Neural cell (in vitro differentiated cells): ENCODE data around the gene TSR1.

Experiments
- EP300 ChIP-seq: fragments of 450-650 bp; conservative IDR thresholded peaks from 2 replicates; pipeline ENCODE4 v1.6.1; 2014; ENCODE audit warnings: antibody characterized with exemption, mild to moderate bottlenecking, moderate library complexity; ENCODE audit not compliant: poor library complexity, severe bottlenecking
- EZH2 ChIP-seq: fragments of 200-600, 300-800 bp; shearing (Covaris generic), sonication (generic); IDR thresholded peaks from 2 replicates; pipeline ENCODE4 v1.6.1; 2014; ENCODE audit warnings: antibody characterized with exemption, low read length, borderline replicate concordance, mild to moderate bottlenecking; ENCODE audit not compliant: insufficient read depth, poor library complexity, severe bottlenecking
- MXI1 ChIP-seq: fragments of 450-650 bp; conservative IDR thresholded peaks from 2 replicates; pipeline ENCODE4 v1.6.1; 2014; ENCODE audit warnings: antibody characterized with exemption, mild to moderate bottlenecking; ENCODE audit not compliant: poor library complexity, severe bottlenecking
- POLR2AphosphoS5 ChIP-seq: IDR thresholded peaks from 2 replicates; pipeline ENCODE4 v1.6.1; 2012
- RAD21 ChIP-seq: fragments of 450-650 bp; conservative IDR thresholded peaks from 2 replicates; pipeline ENCODE4 v1.6.1; 2014; ENCODE audit warnings: antibody characterized with exemption, mild to moderate bottlenecking, moderate library complexity
- REST ChIP-seq: IDR thresholded peaks from 2 replicates; pipeline ENCODE4 v1.6.1; 2012; ENCODE audit warnings: borderline replicate concordance
- SMC3 ChIP-seq: fragments of 450-650 bp; conservative IDR thresholded peaks from 2 replicates; pipeline ENCODE4 v1.6.1; 2014; ENCODE audit warnings: antibody characterized with exemption, mild to moderate bottlenecking, moderate library complexity; ENCODE audit not compliant: poor library complexity
- TF ChIP-seq, protein P1 (sequence below): fragments of 450-650 bp; IDR thresholded peaks from 2 replicates; pipeline ENCODE4 v1.5.1; 2014; ENCODE audit warnings: antibody characterized with exemption, mild to moderate bottlenecking, moderate library complexity; ENCODE audit not compliant: poor library complexity, severe bottlenecking

- TF ChIP-seq SMC3 (no peak), POLR2AphosphoS5 (no peak), RAD21 (no peak), EP300 (no peak), EZH2 (no peak), MXI1 (no peak), REST (no peak)
- TF ChIP-seq, protein P1, sequence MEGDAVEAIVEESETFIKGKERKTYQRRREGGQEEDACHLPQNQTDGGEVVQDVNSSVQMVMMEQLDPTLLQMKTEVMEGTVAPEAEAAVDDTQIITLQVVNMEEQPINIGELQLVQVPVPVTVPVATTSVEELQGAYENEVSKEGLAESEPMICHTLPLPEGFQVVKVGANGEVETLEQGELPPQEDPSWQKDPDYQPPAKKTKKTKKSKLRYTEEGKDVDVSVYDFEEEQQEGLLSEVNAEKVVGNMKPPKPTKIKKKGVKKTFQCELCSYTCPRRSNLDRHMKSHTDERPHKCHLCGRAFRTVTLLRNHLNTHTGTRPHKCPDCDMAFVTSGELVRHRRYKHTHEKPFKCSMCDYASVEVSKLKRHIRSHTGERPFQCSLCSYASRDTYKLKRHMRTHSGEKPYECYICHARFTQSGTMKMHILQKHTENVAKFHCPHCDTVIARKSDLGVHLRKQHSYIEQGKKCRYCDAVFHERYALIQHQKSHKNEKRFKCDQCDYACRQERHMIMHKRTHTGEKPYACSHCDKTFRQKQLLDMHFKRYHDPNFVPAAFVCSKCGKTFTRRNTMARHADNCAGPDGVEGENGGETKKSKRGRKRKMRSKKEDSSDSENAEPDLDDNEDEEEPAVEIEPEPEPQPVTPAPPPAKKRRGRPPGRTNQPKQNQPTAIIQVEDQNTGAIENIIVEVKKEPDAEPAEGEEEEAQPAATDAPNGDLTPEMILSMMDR, result no peak
Measured at GRCh38 chr17:2275722-2276121, 60.5 kb downstream of the TSR1 start.
